Measurements from ENCODE around the gene PPP1R13B. TPM values are rescaled to one million over a fixed set of nuclear protein-coding genes. Genes with fewer than 3 reads are reported as not detected.
A peak's percentile ranks its signal among the peaks of the same experiment; 100 is the strongest.

PPP1R13B gene
- total and polyA plus RNA-seq, 7 donors: 8.6 to 26.9 (median 9.9) TPM

- Histone ChIP-seq H3K27me3 (no peaks in the 10 kb centered on the region), H3K4me1 (peaks cover 0 to 35% (median 18%) of the 10 kb centered on the region in 4 donors), H3K36me3 (peaks cover 9 to 55% (median 33%) of the 10 kb centered on the region in 4 donors), H3K27ac (peak overlapping the region; percentile 50 to 92 (median 68)), H3K4me3 (no peak overlapping the region), H3K9me3 (no peaks in the 10 kb centered on the region)
- 89 to 91% methylated on average over 22 of the region's 22 CpGs for WGBS, 2 donors
- TF ChIP-seq POLR2A (IDR thresholded peaks at IDR 0.05) (no peak), EP300 (IDR thresholded peaks at IDR 0.05) (no peak), CTCF (IDR thresholded peaks at IDR 0.05) (no peak), POLR2AphosphoS5 (IDR thresholded peaks at IDR 0.05) (no peak)
- peak; percentile 59 for DNase-seq
- intact Hi-C loops (cut with DNase I): no loop called here
Observed at GRCh38 chr14:103735815-103736545, 111.4 kb downstream of the PPP1R13B start.

- H3K36me3 ChIP-seq: peaks cover 9 to 55% (median 34%) of the 10 kb centered on the region in 4 donors
- no peak overlapping the region for H3K4me3 ChIP-seq
- TF ChIP-seq CTCF (IDR thresholded peaks at IDR 0.05): no peak
- TF ChIP-seq POLR2A (IDR thresholded peaks at IDR 0.05): no peak
- TF ChIP-seq EP300 (IDR thresholded peaks at IDR 0.05): no peak
- TF ChIP-seq POLR2AphosphoS5 (IDR thresholded peaks at IDR 0.05): no peak
- no peaks in the 10 kb centered on the region for H3K27me3 ChIP-seq
- 77 to 78% methylated on average over 7 of the region's 7 CpGs for WGBS, 2 donors
- peak; percentile 61 for DNase-seq
- H3K27ac ChIP-seq: peak overlapping the region in 3 of 4 donors; percentile 65 to 92 (median 70)
- peaks cover 0 to 35% (median 18%) of the 10 kb centered on the region in 4 donors for H3K4me1 ChIP-seq
- intact Hi-C loops (cut with DNase I): no loop called here
- no peaks in the 10 kb centered on the region for H3K9me3 ChIP-seq
Observed at GRCh38 chr14:103735439-103735814, 111.9 kb downstream of the PPP1R13B start.

GRCh38 chr14:103735022-103735421, 112.4 kb downstream of the PPP1R13B start:
- intact Hi-C loops (cut with DNase I): no loop called here
- TF ChIP-seq POLR2A (IDR thresholded peaks at IDR 0.05): no peak
- no peak for TF ChIP-seq POLR2AphosphoS5 (IDR thresholded peaks at IDR 0.05)
- TF ChIP-seq EP300 (IDR thresholded peaks at IDR 0.05): no peak
- TF ChIP-seq CTCF (IDR thresholded peaks at IDR 0.05): no peak
- 82 to 89% methylated on average over 12 of the region's 12 CpGs for WGBS, 2 donors
- Histone ChIP-seq H3K4me1 (peaks cover 0 to 35% (median 18%) of the 10 kb centered on the region in 4 donors), H3K27me3 (no peaks in the 10 kb centered on the region), H3K36me3 (peaks cover 11 to 55% (median 38%) of the 10 kb centered on the region in 4 donors), H3K9me3 (no peaks in the 10 kb centered on the region), H3K4me3 (no peak overlapping the region), H3K27ac (peak overlapping the region in 2 of 4 donors; percentile 70 to 92)
- peak; percentile 65 for DNase-seq

- intact Hi-C loops (cut with DNase I): no loop called here
- no peaks in the 10 kb centered on the region for H3K27me3 ChIP-seq
- TF ChIP-seq CTCF (IDR thresholded peaks at IDR 0.05) (no peak), POLR2A (IDR thresholded peaks at IDR 0.05) (no peak), EP300 (IDR thresholded peaks at IDR 0.05) (no peak), POLR2AphosphoS5 (IDR thresholded peaks at IDR 0.05) (no peak)
- H3K27ac ChIP-seq: no peak overlapping the region
- H3K4me3 ChIP-seq: no peak overlapping the region
- peaks cover 0 to 35% (median 18%) of the 10 kb centered on the region in 4 donors for H3K4me1 ChIP-seq
- H3K36me3 ChIP-seq: peaks cover 19 to 56% (median 45%) of the 10 kb centered on the region in 4 donors
- H3K9me3 ChIP-seq: no peaks in the 10 kb centered on the region
- DNase-seq: peak; percentile 59
- 93% methylated on average over 23 of the region's 23 CpGs for WGBS, 2 donors
Observed at GRCh38 chr14:103734081-103734888, 113.1 kb downstream of the PPP1R13B start.
